NCI-H1930 (cell line): ENCODE data around the gene TAF4B.
"Not testable (repeated sequence)": the region's sequence is repeated elsewhere in the genome, so short reads cannot be mapped to it uniquely, and the experiment has no call there.

Experiments used
- DNase-seq, 2 experiments: peaks; one replicate each; lab custom pipeline; 2025; lab: John Stamatoyannopoulos, UW

Gene TAF4B

DNA sequence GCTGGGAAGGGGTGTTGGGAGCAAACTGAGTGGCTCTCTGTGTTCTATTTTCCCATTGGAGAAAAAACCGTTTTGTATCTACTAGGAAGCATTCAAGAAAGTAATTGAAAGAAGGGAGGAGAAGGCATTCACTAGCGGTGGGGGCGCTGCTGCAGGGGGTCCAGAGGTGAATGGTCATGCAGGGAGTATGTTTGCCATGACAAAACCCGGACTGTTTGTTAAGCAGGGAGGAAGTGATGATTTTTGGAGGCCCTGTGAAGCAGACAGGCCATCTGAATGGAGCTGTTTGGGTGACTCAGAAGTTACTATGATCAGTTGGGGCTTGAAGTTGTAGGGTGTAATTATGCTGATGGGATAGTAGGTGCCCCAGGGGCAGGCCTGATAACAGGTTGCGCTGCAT, 7.0 kb downstream of the TAF4B start:
- DNase-seq: no peak

DNA sequence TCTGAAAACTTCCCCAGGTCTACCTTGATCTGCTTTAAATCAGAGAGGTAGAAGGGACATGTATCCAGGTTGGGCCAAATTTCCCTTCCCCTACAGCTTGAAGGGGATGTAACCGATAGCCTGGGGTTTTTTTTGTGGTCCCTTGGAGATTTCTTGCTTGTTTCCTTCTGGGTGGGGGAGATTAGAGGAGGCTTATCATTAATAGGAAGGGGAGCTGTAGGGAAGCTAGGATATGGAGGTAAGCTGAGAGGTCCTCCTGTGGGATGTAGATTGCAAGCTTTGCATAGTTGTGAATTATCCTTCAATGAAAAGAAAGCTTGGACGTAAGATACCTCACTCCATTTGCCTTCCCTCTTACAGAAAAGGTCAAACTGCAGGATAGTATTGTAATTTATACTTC, 11.1 kb downstream of the TAF4B start:
- DNase-seq: not testable (repeated sequence)

DNA sequence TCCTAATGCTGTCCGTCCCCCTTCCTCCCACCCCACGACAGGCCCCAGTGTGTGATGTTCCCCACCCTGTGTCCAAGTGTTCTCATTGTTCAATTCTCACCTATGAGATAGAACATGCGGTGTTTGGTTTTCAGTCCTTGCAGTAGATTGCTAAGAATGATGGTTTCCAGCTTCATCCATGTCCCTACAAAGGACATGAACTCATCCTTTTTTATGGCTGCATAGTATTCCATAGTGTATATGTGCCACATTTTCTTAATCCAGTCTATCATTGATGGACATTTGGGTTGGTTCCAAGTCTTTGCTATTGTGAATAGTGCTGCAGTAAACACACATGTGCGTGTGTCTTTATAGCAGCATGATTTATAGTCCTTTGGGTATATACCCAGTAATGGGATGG, 12.5 kb downstream of the TAF4B start:
- not testable (repeated sequence) for DNase-seq

DNA sequence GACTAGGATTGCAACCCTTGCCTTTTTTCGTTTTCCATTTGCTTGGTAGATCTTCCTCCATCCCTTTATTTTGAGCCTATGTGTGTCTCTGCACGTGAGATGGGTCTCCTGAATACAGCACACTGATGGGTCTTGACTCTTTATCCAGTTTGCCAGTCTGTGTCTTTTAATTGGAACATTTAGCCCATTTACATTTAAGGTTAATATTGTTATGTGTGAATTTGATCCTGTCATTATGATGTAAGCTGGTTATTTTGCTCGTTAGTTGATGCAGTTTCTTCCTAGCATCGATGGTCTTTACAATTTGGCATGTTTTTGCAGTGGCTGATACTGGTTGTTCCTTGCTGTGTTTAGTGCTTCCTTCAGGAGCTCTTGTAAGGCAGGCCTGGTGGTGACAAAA, 16.1 kb downstream of the TAF4B start:
- not testable (repeated sequence) for DNase-seq

DNA sequence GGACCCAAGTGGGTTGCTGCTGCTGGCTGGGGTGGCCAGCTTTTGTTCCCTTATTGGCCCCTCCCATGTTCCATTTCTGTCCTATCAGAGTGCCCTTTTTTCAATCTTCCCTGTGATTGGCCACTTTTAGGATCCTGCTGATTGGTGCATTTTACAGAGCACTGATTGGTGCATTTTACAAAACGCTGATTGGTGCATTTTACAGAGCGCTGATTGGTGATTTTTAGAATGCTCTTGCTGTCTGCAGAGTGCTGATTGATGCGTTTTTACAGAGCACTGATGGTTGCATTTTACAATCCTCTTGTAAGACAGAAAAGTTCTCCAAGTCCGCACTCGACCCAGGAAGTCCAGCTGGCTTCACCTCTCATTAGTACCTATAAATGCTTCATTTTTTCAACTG, 19.2 kb downstream of the TAF4B start:
- DNase-seq: not testable (repeated sequence)

DNA sequence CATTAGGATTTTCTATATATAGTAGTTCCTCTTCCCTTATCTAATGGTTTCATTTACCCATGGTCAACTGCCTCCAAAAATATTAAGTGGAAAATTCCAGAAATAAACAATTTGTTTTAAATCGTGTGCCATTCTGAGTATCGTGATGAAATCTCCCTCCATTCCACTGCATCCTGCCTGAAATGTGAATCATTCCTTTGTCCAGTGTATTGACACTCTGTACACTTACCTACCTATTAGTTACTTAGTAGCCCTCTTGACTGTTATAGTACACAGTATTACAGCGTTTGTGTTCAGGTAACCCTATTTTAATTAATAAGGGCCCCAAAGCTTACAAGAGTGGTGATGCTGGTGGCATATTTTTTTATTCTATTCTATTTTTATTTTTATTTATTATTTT, 26.2 kb downstream of the TAF4B start:
- DNase-seq: no peak

DNA sequence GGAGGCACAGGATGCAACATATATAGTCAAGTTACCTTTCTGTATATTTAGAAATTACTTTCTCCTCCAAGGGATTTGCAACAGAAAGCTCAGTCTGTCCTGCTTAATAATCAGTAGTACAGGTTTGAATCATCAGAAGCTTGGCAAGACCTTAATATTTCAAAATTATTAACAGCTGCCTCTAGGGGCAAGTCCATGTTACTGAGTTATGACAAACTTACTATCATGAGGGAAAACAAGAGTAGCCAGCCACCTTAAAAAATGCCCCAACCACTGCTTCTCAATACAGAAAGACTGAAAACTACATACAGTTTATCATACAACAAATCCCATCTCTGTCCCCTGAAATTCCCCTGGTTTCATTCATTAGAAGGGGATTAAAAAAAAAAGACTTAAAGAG, 28.6 kb downstream of the TAF4B start:
- DNase-seq: not testable (repeated sequence)

DNA sequence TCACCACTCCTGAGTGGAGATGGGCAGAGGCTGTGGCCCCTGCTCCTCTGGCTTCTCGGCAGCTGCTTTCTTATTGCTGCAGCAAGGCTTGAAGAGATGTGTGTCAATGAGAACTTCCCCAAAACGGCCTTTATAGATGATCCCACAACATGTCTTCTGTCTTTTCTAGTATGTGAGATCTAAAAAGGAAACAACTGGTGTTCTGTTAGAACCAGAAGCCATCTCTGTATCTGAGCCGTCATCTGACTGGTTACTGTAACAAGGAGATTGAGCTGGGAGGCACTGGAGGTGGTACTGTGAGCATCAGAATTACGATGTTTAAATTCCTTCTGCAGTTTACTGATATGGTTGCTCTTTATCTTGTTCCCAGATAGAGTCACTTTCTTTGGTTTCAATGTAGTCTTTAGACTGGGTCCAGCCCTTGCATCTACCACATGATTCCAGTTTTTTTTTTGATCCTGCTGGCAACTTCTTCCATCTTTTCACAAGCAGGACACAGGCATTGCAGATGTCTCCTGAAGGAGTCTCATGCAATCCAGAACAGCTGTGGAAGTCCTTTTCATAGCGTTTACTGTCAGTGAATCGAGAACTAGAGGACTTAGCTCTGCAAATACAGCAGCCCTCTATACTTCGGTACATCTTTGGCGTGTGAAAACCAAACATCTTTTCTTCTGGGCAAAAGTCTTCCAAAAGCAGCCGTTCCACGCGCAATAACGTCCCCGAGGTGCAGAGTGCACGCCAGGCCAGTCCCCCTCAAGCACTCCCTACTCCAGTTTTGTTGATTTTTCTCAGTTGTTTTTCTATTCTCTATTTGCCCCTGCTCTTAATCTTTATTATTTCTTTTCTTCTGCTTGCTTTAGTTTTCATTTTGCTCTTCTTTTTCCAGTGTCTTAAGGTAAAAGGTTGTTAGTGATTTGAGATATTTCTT, 29.7 kb downstream of the TAF4B start:
- DNase-seq: no peak

DNA sequence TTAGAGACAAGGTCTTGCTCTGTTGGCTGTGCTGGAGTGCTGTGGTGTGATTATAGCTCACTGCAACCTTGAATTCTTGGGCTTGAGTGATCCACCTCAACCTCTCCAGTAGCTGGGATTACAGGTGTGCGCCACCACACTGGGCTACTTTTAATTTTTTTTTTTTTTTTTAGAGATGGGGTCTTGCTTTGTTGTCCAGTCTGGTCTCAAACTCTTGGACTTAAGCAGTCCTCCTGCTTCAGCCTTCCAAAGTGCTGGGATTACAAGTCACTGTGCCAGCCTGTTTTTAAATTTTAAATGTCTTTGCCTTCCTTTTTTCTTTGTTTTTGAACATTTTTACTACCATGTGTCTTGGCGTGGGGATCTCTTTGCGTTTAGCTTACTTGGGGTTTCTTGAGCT, 32.5 kb downstream of the TAF4B start:
- DNase-seq: no peak

DNA sequence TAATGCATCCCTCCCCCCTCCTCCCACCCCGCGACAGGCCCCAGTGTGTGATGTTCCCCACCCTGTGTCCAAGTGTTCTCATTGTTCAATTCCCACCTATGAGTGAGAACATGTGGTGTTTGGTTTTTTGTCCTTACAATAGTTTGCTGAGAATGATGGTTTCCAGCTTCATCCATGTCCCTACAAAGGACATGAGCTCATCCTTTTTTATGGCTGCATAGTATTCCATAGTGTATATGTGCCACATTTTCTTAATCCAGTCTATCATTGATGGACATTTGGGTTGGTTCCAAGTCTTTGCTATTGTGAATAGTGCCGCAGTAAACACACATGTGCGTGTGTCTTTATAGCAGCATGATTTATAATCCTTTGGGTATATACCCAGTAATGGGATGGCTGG, 33.2 kb downstream of the TAF4B start:
- not testable (repeated sequence) for DNase-seq

DNA sequence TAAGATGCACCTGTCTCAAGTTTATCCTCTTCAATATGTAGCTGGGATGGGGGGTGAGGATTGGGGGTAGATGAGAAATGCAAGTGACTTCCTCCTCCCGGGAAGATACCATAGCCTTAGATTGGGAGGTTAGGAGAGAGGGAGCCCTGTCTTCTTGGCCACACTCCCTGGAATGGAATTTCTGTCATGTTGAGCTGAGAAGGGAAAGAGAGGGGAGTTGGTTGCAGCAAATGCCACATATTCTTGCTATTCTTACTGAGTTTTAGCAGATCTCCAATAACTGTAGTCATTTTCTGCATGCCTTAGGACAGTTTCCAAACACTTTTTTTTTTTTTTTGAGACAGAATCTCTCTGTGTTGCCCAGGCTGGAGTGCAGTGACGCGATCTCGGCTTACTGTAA, 35.9 kb downstream of the TAF4B start:
- no peak for DNase-seq

DNA sequence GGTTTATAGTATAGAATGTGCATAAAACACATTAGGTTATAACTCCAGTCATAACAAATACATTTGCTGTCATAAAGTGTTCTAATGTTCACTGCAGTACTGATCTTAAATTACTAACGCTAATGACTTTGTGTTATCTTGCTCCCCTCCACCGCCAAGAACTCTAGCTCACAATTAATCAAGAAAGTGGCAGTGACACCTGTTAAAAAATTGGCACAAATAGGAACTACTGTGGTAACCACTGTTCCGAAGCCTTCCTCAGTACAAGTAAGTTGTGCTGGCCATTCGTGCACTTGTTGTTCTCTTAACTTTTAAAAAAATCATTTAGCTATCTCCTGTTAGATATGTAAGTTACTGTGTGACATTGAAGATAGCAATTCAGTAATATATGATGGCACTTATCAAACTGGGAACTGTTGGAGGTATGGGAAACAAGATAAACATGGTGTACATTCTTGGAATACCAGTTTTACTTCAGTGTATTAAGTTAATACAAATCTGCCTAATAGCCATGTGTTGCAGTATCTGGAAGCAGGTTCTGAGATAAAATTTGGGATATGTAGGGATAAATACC, 41.2 kb downstream of the TAF4B start:
- DNase-seq: no peak

DNA sequence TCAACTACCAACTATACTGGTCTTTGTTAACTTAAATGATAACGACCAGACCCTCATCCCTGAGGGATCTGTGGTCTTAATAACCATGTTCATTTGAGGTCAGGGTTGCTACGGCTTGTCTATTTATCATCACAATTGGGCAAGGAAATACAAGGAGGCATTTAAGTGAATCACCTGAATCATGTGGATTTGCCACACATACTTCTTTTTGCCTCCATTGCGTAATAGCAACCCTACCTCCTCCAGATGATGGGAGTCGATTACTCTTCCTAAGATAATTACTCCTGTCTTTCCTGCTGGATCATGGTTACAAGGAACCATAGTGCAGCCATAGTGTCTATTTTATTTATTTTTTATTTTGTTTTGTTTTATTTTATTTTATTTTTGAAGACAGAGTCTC, 42.2 kb downstream of the TAF4B start:
- DNase-seq: no peak

DNA sequence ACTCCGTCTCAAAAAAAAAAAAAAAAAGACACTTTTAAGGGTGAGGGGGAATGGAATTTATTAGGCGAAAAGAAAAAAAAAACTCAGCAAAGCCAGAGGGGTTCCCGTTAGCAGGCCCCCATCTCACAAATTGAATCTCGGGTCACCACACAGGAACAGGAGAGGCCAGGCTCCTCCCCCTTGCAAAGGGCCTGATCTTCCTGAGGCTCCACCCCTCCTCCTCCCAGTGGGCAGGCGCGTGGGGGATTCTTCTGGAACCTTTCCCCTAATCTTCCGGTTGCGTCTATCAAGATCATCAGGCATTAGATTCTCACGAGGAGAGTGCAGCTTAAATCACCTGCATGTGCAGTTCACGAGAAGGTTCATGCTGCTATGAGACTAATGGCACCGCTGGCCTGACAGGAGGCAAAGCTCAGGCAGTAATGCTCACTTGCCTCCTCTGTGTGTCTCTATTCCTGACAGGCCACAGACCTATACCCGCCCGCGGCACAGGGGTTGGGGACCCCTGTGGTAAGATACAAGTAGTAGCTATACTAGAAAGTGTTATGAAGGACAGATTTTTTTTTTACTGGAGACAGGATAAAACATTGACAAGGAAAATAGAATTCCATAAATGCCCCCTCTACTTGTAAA, 45.8 kb downstream of the TAF4B start:
- DNase-seq: no peak

DNA sequence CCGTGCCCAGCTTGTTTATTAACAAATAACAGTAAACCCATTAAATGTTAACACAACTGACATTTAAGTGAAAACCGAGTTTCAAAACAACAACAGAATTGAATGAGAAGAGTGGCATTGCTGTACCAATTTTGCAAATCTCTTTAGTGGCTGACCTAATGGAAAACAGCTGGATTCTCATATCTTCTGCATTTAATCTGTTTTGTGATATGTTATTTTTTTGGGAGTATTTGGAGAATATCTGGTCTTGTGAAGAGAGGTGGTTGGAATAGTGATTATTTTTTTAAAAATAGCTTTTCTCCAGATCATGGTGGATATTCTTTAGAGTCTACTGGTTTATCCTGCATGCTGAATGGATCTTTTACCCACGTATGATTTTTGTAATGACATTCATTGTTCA, 51.1 kb downstream of the TAF4B start:
- no peak for DNase-seq

DNA sequence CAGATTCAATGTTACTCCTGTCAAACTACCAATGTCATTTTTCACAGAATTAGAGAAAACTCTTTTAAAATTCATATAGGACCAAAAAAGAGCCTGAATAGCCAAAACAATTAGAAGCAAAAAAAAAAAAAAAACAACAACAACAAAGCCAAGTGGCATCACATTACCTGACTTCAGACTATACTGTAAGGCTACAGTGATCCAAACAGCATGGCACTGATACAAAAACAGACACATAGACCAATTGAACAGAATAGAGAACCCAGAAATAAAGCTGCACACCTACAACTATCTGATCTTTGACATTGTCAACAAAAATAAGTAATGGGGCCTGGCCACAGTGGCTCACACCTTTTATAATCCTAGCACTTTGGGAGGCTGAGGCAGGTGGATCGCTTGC, 53.2 kb downstream of the TAF4B start:
- no peak for DNase-seq

DNA sequence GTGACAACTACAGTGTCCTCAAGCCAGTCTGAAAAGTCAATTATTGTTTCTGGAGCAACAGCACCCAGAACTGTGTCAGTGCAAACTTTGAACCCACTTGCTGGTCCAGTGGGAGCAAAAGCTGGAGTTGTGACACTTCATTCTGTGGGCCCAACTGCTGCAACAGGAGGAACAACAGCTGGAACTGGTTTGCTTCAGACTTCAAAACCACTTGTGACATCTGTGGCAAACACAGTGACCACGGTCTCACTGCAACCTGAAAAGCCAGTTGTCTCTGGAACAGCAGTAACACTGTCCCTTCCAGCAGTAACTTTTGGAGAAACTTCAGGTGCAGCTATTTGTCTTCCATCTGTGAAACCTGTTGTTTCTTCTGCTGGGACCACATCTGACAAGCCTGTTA, 59.8 kb downstream of the TAF4B start:
- no peak for DNase-seq

DNA sequence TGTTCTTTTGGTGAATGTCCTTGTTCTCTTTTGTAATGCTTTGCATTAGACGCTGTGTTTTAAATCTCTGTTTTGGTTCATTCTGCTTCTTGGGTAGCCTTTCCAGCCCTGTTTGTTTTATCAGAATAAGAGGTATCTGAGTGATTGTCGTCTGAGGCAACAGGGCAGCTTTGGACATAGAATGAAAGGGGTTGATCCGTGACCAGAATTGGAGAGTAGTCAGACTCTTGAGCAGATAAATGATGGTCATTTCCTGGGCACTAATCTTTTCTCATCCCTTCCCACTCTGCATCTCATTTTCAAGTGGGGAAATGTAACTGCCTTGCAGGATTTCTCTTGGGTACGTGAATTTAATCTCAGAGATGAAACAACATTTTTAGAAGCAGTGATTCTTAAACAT, 61.4 kb downstream of the TAF4B start:
- DNase-seq: no peak

DNA sequence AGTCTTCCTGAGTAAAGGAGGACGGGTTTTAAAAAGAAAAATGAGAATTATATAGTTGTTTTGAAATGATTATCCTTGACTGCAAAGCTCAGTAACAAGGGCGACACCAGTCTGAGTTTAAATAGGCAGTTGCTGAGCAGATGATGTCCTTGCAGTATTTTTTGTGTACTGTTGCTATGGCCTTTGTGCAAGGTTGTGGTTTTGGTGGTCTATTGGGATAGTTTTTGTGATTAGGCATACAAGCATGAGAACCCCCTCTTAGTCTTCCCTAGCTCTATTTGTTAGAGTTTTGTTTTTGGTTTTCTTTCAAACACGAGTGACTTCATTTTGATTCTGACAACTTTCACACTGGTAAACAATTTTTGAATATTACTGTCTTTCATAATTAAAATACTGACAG, 64.1 kb downstream of the TAF4B start:
- DNase-seq: no peak

DNA sequence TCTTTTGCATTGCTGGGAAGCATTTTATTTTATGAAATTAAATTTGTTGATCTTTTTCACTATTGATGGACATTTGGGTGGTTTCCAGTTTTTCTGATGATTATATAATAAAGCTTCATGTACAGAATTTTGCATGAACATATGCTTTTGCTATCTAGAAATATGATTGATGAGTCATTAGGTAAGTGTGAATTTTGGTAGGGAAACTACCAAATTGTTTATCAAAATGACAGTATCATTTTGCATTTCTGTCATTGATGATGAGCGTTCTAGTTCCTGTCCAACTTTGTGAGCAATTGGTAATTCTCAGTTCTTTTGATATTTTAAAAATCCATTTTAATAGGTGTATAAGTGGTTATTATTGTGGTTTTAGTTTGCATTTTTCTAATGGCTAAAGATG, 67.7 kb downstream of the TAF4B start:
- no peak for DNase-seq

DNA sequence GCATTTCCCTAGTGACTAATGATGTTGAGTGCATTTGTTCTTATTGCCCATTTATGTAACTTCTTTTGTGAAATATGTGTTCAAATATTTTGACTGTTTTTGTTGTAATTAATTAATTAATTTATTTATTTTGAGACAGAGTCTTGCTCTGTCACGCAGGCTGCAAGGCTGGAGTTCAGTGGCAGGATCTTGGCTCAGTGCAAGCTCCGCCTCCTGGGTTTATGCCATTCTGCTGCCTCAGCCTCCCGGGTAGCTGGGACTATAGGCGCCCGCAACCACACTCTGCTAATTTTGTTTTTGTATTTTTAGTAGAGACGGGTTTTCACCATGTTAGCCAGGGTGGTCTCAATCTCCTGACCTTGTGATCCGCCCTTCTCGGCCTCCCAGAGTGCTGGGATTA, 71.9 kb downstream of the TAF4B start:
- DNase-seq: no peak

DNA sequence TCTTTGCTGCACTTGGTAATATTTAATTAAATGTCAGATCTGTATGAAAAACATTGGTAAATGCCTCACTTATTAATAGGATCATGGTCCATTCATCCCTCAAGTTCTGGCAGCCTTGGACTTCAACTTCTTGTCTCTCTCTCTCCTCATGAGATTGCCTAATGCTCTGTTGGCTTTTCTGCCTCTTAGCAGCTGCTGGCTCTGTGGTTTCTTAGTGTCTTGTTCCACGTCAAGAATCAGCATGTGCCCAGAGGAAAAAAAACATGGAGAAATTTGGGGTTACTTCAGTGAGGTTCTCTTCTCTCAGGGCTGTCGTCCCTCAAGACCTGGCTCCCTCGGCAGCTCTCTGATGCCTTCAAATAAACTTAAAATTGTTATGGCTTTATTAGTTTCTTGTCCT, 75.4 kb downstream of the TAF4B start:
- DNase-seq: no peak

DNA sequence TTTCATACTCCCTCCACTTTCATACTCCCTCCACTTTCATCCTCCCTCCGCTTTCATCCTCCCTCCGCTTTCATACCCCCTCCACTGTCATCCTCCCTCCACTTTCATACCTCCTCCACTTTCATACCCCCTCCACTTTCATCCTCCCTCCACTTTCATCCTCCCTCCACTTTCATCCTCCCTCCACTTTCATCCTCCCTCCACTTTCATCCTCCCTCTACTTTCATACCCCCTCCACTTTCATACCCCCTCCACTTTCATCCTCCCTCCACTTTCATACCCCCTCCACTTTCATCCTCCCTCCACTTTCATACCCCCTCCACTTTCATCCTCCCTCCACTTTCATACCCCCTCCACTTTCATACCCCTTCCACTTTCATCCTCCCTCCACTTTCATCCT, 77.0 kb downstream of the TAF4B start:
- DNase-seq: not testable (repeated sequence)
